MCF 10A (cell line): ENCODE data around the gene FZD7. TPM values are rescaled to one million over a fixed set of nuclear protein-coding genes. Genes with fewer than 3 reads are reported as not detected.

ENCODE experiments used
- BruUV-seq: library from RNA; stranded (reverse); fragments of 400-500 nt; replicated peaks from 2 replicates; lab custom pipeline; 2021; lab: Mats Ljungman, UMichigan
- CTCF ChIA-PET: fragments of 300-600 bp; sonication (Branson Sonifier 250); formaldehyde crosslinking; extraction: SDS; loops from one replicate; lab custom pipeline; 2021; ENCODE audit warnings: antibody characterized with exemption, inconsistent platforms; lab: Yijun Ruan, JAX
- POLR2A ChIA-PET: fragments of 300-600, 350-650 bp; sonication (Branson Sonifier 250); formaldehyde crosslinking; extraction: SDS; loops from one replicate; lab custom pipeline; 2020; ENCODE audit warnings: antibody characterized with exemption, inconsistent platforms; lab: Yijun Ruan, JAX
- DNase-seq: peaks from one replicate; pipeline ENCODE4 v3.0.0-alpha.2; 2018; ENCODE audit not compliant: unreplicated experiment
- H3K27ac Mint-ChIP-seq: one replicate; pipeline ENCODE4 v1.8.0; 2022; ENCODE audit warnings: mild to moderate bottlenecking, low read depth, mixed read lengths; ENCODE audit not compliant: unreplicated experiment
- H3K27me3 Mint-ChIP-seq: one replicate; pipeline ENCODE4 v1.8.0; 2022; ENCODE audit warnings: mixed read lengths; ENCODE audit not compliant: insufficient read depth, unreplicated experiment
- H3K36me3 Mint-ChIP-seq: one replicate; pipeline ENCODE4 v1.8.0; 2022; ENCODE audit warnings: mild to moderate bottlenecking, moderate library complexity, mixed read lengths; ENCODE audit not compliant: insufficient read depth, unreplicated experiment
- H3K4me1 Mint-ChIP-seq: one replicate; pipeline ENCODE4 v1.8.0; 2022; ENCODE audit warnings: mixed read lengths; ENCODE audit not compliant: insufficient read depth, unreplicated experiment
- H3K4me3 Mint-ChIP-seq: one replicate; pipeline ENCODE4 v1.8.0; 2022; ENCODE audit warnings: mild to moderate bottlenecking, moderate library complexity, mixed read lengths; ENCODE audit not compliant: unreplicated experiment
- H3K9me3 Mint-ChIP-seq: one replicate; pipeline ENCODE4 v1.8.0; 2022; ENCODE audit warnings: mixed read lengths; ENCODE audit not compliant: unreplicated experiment
- CTCF ChIP-seq: fragments of 200-600 bp; IDR thresholded peaks from one replicate; pipeline ENCODE4 v1.8.0; 2022; ENCODE audit warnings: antibody characterized with exemption, mild to moderate bottlenecking; ENCODE audit not compliant: unreplicated experiment
- intact Hi-C: fragments of 100-400 bp; cut with micrococcal nuclease; formaldehyde crosslinking; loops from 2 replicates; pipeline ENCODE4 v1.14.1; 2022
- total RNA-seq: library from RNA; stranded (reverse); gene quantifications from 2 replicates; pipeline ENCODE4 v1.2.3, GENCODE V29; 2022

FZD7 gene
- total RNA-seq, 1 experiment from 2014 or later: 1.1 TPM

- Mint-ChIP-seq H3K4me3 (no peak overlapping the region), H3K27ac (no peak overlapping the region), H3K36me3 (peaks cover 3% of the 10 kb centered on the region), H3K9me3 (no peaks in the 10 kb centered on the region), H3K4me1 (no peaks in the 10 kb centered on the region), H3K27me3 (no peaks in the 10 kb centered on the region)
- no peak for TF ChIP-seq CTCF
- no peak for DNase-seq
- no TSS peak for BruUV-seq
- ChIA-PET CTCF (no interaction called here), POLR2A (no interaction called here)
- intact Hi-C loops: loop anchor here (10.0 kb wide), 1 partner anchor 95 kb away; no protein-coding TSS in a partner anchor
Observed at GRCh38 chr2:202039278-202040078, 5.8 kb downstream of the FZD7 start.

- no peaks in the 10 kb centered on the region for H3K4me1 Mint-ChIP-seq
- ChIA-PET CTCF (interaction anchor here (1.2 to 2.3 kb wide), 2 partner anchors 9 to 180 kb away, joined by 3 to 9 read pairs; no protein-coding TSS in a partner anchor), POLR2A (interaction anchor here (1.0 kb wide), 1 partner anchor 27 kb away, joined by 3 read pairs; no protein-coding TSS in a partner anchor)
- no peak overlapping the region for H3K27ac Mint-ChIP-seq
- H3K4me3 Mint-ChIP-seq: no peak overlapping the region
- intact Hi-C loops: no loop called here
- no peak for TF ChIP-seq CTCF
- no peaks in the 10 kb centered on the region for H3K9me3 Mint-ChIP-seq
- peaks cover 5% of the 10 kb centered on the region for H3K36me3 Mint-ChIP-seq
- H3K27me3 Mint-ChIP-seq: no peaks in the 10 kb centered on the region
- no peak for DNase-seq
- no TSS peak for BruUV-seq
Observed at GRCh38 chr2:202040079-202040844, 6.6 kb downstream of the FZD7 start.

GRCh38 chr2:202042444-202042843, 8.8 kb downstream of the FZD7 start:
- H3K4me3 Mint-ChIP-seq: no peak overlapping the region
- no TSS peak for BruUV-seq
- intact Hi-C loops: no loop called here
- H3K4me1 Mint-ChIP-seq: no peaks in the 10 kb centered on the region
- peaks cover 7% of the 10 kb centered on the region for H3K36me3 Mint-ChIP-seq
- H3K27ac Mint-ChIP-seq: no peak overlapping the region
- no peaks in the 10 kb centered on the region for H3K9me3 Mint-ChIP-seq
- no peak for TF ChIP-seq CTCF
- no peak for DNase-seq
- ChIA-PET CTCF (interaction anchor here (0.6 to 2.3 kb wide), 4 partner anchors 13 to 1781 kb away, joined by 3 to 9 read pairs (median 3); no protein-coding TSS in a partner anchor), POLR2A (no interaction called here)
- H3K27me3 Mint-ChIP-seq: no peaks in the 10 kb centered on the region

- H3K4me1 Mint-ChIP-seq: no peaks in the 10 kb centered on the region
- no peak for TF ChIP-seq CTCF
- no peak overlapping the region for H3K27ac Mint-ChIP-seq
- CTCF ChIA-PET: interaction anchor here (0.6 kb wide), 1 partner anchor 618 kb away, joined by 3 read pairs; no protein-coding TSS in a partner anchor
- BruUV-seq: no TSS peak
- H3K36me3 Mint-ChIP-seq: peaks cover 12% of the 10 kb centered on the region
- POLR2A ChIA-PET: no interaction called here
- DNase-seq: no peak
- intact Hi-C loops: no loop called here
- no peaks in the 10 kb centered on the region for H3K27me3 Mint-ChIP-seq
- no peaks in the 10 kb centered on the region for H3K9me3 Mint-ChIP-seq
- no peak overlapping the region for H3K4me3 Mint-ChIP-seq
Observed at GRCh38 chr2:202043475-202043874, 9.8 kb downstream of the FZD7 start.
